Neural crest cell (in vitro differentiated cells): ENCODE data around the gene SAAL1. TPM values are rescaled to one million over a fixed set of nuclear protein-coding genes. Genes with fewer than 3 reads are reported as not detected.

ENCODE experiments used
- DNase-seq: peaks from one replicate; pipeline ENCODE4 v3.0.0; 2021; ENCODE audit warnings: low read depth, mixed read lengths, low spot score
- H3K27ac Mint-ChIP-seq: one replicate; pipeline ENCODE4 v1.8.0; 2021; ENCODE audit warnings: mild to moderate bottlenecking, mixed read lengths; ENCODE audit not compliant: unreplicated experiment
- H3K27me3 Mint-ChIP-seq: 2 replicates; pipeline ENCODE4 v1.8.0; 2021; ENCODE audit warnings: low read depth, mild to moderate bottlenecking, mixed read lengths
- H3K36me3 Mint-ChIP-seq: 2 replicates; pipeline ENCODE4 v1.8.0; 2021; ENCODE audit warnings: low read depth, mild to moderate bottlenecking, mixed read lengths
- H3K4me1 Mint-ChIP-seq: 2 replicates; pipeline ENCODE4 v1.8.0; 2021; ENCODE audit warnings: mixed read lengths
- H3K4me3 Mint-ChIP-seq: one replicate; pipeline ENCODE4 v1.8.0; 2021; ENCODE audit warnings: mild to moderate bottlenecking, mixed read lengths
- H3K9me3 Mint-ChIP-seq: 2 replicates; pipeline ENCODE4 v1.8.0; 2021; ENCODE audit warnings: mixed read lengths
- CTCF ChIP-seq: fragments of 200-600 bp; sonication (generic); conservative IDR thresholded peaks from 2 replicates; pipeline ENCODE4 v1.5.0; 2021; ENCODE audit warnings: antibody characterized with exemption, mild to moderate bottlenecking
- total RNA-seq: library from RNA; stranded (reverse); gene quantifications from 2 replicates; pipeline ENCODE4 v1.2.1, GENCODE V29; 2021

Gene SAAL1
- total RNA-seq, 1 donor from 2014 or later = 50.2 TPM

GRCh38 chr11:18081551-18081950 is 24.3 kb downstream of the SAAL1 start:
- H3K9me3 Mint-ChIP-seq = no peaks in the 10 kb centered on the region
- no peak overlapping the region for H3K27ac Mint-ChIP-seq
- no peaks in the 10 kb centered on the region for H3K27me3 Mint-ChIP-seq
- TF ChIP-seq CTCF = no peak
- H3K4me3 Mint-ChIP-seq = no peak overlapping the region
- no peaks in the 10 kb centered on the region for H3K4me1 Mint-ChIP-seq
- peaks cover 22% of the 10 kb centered on the region for H3K36me3 Mint-ChIP-seq
- DNase-seq = no peak

DNA sequence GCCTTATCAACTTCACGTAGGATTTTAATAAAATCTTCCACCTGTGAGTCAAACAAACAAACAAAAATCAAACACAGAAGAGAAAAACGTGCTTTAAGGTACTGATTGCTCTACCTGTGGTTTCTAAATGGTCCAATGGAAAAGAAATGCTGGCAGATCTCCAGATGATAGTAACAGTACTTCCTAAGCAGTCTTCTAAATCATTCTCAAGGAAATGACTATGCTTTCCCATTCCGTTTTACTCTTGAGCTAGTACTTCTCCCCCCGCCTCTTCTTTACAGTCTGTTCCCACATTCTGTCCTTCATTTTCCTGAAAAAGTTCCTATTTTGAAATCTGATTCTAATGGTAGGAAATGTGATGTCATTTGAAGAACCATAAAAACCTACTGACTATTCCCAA is 25.4 kb downstream of the SAAL1 start:
- H3K27me3 Mint-ChIP-seq = no peaks in the 10 kb centered on the region
- H3K4me3 Mint-ChIP-seq = no peak overlapping the region
- no peak overlapping the region for H3K27ac Mint-ChIP-seq
- no peaks in the 10 kb centered on the region for H3K9me3 Mint-ChIP-seq
- no peak for TF ChIP-seq CTCF
- DNase-seq = no peak
- H3K4me1 Mint-ChIP-seq = no peaks in the 10 kb centered on the region
- peaks cover 22% of the 10 kb centered on the region for H3K36me3 Mint-ChIP-seq

DNA sequence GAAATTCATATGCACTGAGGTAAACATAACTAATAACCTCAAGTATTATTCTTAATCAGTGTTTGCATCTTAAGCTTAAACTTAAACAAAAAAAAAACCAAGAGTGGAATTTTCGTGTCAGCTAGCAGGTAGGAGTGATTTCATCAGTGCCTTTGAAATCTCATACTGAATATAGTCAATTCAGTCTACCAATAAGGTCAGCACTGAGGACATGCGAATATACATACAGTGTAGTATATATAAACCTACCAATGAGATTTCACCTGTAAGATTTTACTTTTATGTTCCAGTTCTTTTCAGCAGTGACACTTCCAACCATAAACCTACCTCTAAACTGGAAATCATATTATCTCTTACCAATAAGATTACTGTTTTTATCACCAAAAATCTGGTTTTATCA is 27.0 kb downstream of the SAAL1 start:
- Mint-ChIP-seq H3K27ac (no peak overlapping the region), H3K4me3 (no peak overlapping the region), H3K4me1 (no peaks in the 10 kb centered on the region), H3K27me3 (no peaks in the 10 kb centered on the region), H3K9me3 (no peaks in the 10 kb centered on the region), H3K36me3 (peaks cover 22% of the 10 kb centered on the region)
- no peak for TF ChIP-seq CTCF
- no peak for DNase-seq

GRCh38 chr11:18075444-18075843 is 30.4 kb downstream of the SAAL1 start:
- TF ChIP-seq CTCF = no peak
- Mint-ChIP-seq H3K9me3 (no peaks in the 10 kb centered on the region), H3K36me3 (peaks cover 9% of the 10 kb centered on the region), H3K27me3 (no peaks in the 10 kb centered on the region), H3K27ac (no peak overlapping the region), H3K4me1 (no peaks in the 10 kb centered on the region), H3K4me3 (no peak overlapping the region)
- DNase-seq = no peak

- DNase-seq = no peak
- Mint-ChIP-seq H3K4me3 (no peak overlapping the region), H3K27ac (no peak overlapping the region), H3K9me3 (no peaks in the 10 kb centered on the region), H3K36me3 (peaks cover 6% of the 10 kb centered on the region), H3K27me3 (no peaks in the 10 kb centered on the region), H3K4me1 (no peaks in the 10 kb centered on the region)
- no peak for TF ChIP-seq CTCF
Measured at GRCh38 chr11:18071098-18071705, 34.7 kb downstream of the SAAL1 start.
